Measurements from ENCODE around the gene CCDC9. TPM values are rescaled to one million over a fixed set of nuclear protein-coding genes. Genes with fewer than 3 reads are reported as not detected.

CCDC9 gene
- total RNA-seq: 10 to 100 TPM; 13.1 to 22.7 (median 18.5) TPM

DNA sequence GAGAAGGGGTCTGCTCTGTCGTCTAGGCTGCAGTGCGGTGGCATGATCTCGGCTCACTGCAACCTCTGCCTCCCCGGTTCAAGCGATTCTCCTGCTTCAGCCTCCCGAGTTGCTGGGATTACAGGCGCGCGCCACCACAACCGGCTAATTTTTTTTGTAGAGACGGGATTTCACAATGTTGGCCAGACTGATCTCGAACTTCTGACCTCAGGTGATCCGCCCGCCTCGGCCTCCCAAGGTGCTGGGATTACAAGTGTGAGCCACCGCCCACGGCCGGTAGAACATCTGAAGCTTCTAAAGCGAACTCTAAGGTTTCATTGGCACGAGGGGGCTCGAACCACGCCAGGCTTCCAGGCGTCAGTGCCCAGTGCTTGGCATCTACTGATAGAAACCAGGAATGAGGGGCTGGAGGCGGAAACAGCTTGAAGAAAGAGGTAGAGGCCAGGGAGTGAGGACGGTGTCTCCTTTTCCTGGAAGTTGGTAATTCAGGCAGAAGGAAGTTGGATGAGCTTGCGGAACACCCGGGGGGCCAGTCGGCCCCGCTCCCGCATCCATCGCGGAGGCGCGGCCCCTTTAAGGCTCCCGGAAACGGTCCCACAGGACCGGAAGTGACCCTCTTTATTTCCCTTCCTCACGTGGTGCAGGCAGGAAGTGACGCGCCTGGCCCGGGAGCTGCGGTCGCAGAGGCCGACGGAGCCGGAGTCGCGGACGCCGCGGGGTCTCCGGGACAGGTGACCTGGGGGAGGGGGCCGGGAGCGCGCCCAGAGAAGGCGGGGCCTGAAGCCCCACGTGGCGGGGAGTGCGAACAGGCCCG lies at the start of gene CCDC9:
TSS of gene CCDC9 (plus strand) at position 647 of the 814 bp plus-strand sequence. CDS start 1,876 bp downstream, outside the sequence.
- Histone ChIP-seq H3K36me3 (peaks cover 0 to 28% of the 10 kb centered on the region in 2 donors), H3K9me3 (no peaks in the 10 kb centered on the region), H3K4me3 (peak within 1 kb of the TSS; percentile 50 to 72 (median 70)), H3K4me1 (peaks cover 16% of the 10 kb centered on the region in 2 donors), H3K27ac (peak within 1 kb of the TSS; percentile 82 to 95 (median 91)), H3K27me3 (no peaks in the 10 kb centered on the region)
- ATAC-seq (peak; percentile 70 to 71), DNase-seq (peak; percentile 95 to 97)
- TF ChIP-seq POLR2A (IDR thresholded peaks at IDR 0.05): peak; percentile 79 to 89
- TF ChIP-seq, protein P1, sequence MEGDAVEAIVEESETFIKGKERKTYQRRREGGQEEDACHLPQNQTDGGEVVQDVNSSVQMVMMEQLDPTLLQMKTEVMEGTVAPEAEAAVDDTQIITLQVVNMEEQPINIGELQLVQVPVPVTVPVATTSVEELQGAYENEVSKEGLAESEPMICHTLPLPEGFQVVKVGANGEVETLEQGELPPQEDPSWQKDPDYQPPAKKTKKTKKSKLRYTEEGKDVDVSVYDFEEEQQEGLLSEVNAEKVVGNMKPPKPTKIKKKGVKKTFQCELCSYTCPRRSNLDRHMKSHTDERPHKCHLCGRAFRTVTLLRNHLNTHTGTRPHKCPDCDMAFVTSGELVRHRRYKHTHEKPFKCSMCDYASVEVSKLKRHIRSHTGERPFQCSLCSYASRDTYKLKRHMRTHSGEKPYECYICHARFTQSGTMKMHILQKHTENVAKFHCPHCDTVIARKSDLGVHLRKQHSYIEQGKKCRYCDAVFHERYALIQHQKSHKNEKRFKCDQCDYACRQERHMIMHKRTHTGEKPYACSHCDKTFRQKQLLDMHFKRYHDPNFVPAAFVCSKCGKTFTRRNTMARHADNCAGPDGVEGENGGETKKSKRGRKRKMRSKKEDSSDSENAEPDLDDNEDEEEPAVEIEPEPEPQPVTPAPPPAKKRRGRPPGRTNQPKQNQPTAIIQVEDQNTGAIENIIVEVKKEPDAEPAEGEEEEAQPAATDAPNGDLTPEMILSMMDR (IDR thresholded peaks at IDR 0.05 in 4 of 5, conservative IDR thresholded peaks at IDR 0.05 in 1 of 5): no peak
- intact Hi-C loops (cut with DNase I; ENCODE audit: low total_unique reads): loop anchor here (1.0 to 5.0 kb wide), 4 partner anchors 18 to 1001 kb away; partner anchors contain the start of genes CARD8, INAFM1 and ZC3H4
- in situ Hi-C loops (cut with MboI; ENCODE audit: low sequenced_read_pairs in 4 of 4): no loop called here

DNA sequence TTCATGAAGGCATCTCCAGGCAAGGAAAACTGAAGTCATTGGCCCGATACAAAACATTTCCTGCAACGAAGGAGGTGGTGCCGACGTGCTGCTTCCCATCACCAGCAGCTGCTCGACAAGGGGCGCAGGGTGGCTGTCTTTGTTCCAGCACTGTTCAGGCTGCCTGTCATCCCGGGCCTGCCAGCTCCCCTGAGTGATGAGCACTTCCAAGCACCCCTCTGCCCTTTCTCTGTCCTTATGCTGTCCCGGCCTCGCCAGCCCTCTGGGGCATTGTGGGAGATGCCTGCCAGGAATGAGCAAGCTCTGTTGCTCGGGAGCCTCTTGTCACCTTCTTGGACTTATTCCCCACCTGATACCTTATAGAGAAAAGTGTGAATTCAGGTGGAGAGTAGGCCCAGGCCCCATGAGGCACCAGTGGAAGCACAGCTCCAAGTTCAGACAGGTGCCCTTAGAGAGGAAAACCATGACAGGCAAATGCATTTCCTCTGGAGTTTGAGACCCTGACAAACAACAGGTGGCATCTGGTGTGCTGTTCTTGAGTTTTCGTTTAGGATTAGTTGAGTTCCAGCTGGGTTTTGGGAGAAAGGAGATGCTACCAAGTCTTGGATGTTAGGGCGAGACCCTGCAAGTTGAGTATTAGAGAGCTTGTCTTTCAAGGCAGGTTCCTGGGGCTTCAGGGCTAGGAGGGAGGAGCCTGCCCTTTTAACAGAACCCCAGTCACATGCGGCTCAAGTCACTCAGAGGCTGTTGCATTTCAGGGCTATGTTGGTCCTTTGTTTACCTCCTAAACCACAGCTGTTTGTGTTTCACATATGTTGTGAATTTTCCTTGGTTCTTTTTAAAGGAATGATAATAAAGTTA lies 46.8 kb upstream of the CCDC9 start:
- H3K36me3 ChIP-seq: peaks cover 0 to 38% of the 10 kb centered on the region in 2 donors
- DNase-seq (no peak), ATAC-seq (no peak)
- no peak overlapping the region for H3K4me3 ChIP-seq
- in situ Hi-C loops (cut with MboI; ENCODE audit: low sequenced_read_pairs in 4 of 4) (loop anchor here (5.0 kb wide), 1 partner anchor 38 kb away; no protein-coding TSS in a partner anchor), intact Hi-C loops (cut with DNase I; ENCODE audit: low total_unique reads) (loop anchor here (1.0 to 5.0 kb wide), 3 partner anchors 35 to 183 kb away; no protein-coding TSS in a partner anchor)
- H3K27me3 ChIP-seq: no peaks in the 10 kb centered on the region
- peaks cover 4 to 6% of the 10 kb centered on the region in 2 donors for H3K4me1 ChIP-seq
- no peak for TF ChIP-seq POLR2A (IDR thresholded peaks at IDR 0.05)
- TF ChIP-seq, protein P1 (IDR thresholded peaks at IDR 0.05 in 4 of 5, conservative IDR thresholded peaks at IDR 0.05 in 1 of 5): no peak
- H3K9me3 ChIP-seq: no peaks in the 10 kb centered on the region
- H3K27ac ChIP-seq: peak overlapping the region in 2 of 4 donors; percentile 48 to 51

DNA sequence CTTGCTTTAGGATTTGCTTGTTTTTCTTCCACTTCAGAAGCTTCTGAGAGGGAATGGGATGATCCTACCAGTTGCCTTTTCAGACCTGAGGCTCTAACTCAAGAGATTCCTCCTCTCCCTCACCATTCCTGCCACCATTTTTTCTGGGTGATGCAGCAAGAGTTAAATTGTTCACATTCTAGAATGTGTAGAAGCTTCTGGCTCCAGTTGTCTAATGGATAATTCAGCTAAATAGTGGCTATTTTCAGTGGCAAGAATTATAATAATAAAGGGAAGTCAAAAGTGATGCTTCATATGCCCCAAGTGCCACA lies 46.2 kb upstream of the CCDC9 start:
- in situ Hi-C loops (cut with MboI; ENCODE audit: low sequenced_read_pairs in 4 of 4): loop anchor here (5.0 kb wide), 1 partner anchor 37 kb away; no protein-coding TSS in a partner anchor
- H3K36me3 ChIP-seq: peaks cover 0 to 33% of the 10 kb centered on the region in 2 donors

More for the DNA sequence above, 46.2 kb upstream of the CCDC9 start:
- no peaks in the 10 kb centered on the region for H3K9me3 ChIP-seq
- H3K27me3 ChIP-seq: no peaks in the 10 kb centered on the region
- H3K27ac ChIP-seq: peak overlapping the region in 3 of 4 donors; percentile 48 to 71 (median 51)
- TF ChIP-seq POLR2A (IDR thresholded peaks at IDR 0.05): no peak
- TF ChIP-seq, protein P1 (IDR thresholded peaks at IDR 0.05 in 4 of 5, conservative IDR thresholded peaks at IDR 0.05 in 1 of 5): no peak
- DNase-seq (no peak), ATAC-seq (no peak)
- no peak overlapping the region for H3K4me3 ChIP-seq
- H3K4me1 ChIP-seq: peaks cover 4 to 6% of the 10 kb centered on the region in 2 donors
- intact Hi-C loops (cut with DNase I; ENCODE audit: low total_unique reads): loop anchor here (1.0 kb wide), 1 partner anchor 34 kb away; no protein-coding TSS in a partner anchor
